HG02852 (cell line): ENCODE results near the gene C1orf35.
"Not testable (repeated sequence)": the region's sequence is repeated elsewhere in the genome, so short reads cannot be mapped to it uniquely, and the experiment has no call there.

Source experiments
- ATAC-seq: cut with Tn5 transposase; IDR thresholded peaks from one replicate; pipeline ENCODE4 v1.9.1; 2021; ENCODE audit warnings: mild to moderate bottlenecking, moderate library complexity; ENCODE audit not compliant: unreplicated experiment

The C1orf35 gene

DNA sequence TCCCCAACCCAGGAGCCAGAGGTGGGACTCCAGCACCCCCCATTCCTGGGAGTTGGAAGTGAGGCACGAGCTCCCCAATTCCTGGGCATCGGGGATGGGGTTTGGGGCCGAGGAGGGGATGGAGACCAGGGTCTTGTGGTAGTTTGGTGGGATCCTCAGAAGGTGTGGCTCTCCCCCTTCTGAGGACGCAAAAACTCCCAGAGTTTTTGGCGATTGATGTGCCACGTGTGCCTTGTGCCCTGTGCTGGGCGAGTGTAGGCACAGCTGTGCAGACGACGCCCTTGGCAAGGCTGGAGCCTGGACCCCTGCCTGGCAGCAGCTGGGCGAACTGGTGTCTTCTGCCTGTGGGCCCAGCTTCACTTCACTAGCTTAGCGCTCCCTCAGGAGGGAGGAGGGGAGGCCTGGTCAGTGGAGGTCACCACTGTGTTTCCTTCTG is 39.6 kb upstream of the C1orf35 start:
- no peak for ATAC-seq

DNA sequence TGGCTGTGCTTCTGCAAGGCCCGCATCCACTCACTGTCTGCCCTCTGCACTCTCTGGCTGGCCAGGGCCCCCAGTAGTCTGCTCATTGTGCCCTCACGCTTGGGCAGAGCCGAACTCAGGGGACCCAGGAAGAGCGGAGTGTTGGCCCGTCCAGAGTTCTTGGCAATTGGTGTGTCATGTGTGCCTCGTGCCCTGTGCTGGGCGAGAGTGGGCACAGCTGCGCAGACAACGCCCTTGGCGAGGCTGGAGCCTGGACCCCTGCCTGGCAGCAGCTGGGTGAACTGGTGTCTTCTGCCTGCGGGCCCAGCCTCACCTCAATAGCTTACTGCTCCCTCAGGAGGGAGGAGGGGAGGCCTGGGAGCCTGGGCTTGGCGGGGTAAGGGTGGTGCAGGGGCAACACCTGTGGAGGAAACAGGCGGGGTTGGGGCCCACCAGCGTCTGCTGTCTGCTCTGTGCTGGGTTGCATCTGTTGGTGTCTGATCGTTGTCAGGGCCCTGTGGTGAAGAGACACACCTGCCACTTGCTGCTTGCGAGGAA is 39.1 kb upstream of the C1orf35 start:
- ATAC-seq, result no peak

DNA sequence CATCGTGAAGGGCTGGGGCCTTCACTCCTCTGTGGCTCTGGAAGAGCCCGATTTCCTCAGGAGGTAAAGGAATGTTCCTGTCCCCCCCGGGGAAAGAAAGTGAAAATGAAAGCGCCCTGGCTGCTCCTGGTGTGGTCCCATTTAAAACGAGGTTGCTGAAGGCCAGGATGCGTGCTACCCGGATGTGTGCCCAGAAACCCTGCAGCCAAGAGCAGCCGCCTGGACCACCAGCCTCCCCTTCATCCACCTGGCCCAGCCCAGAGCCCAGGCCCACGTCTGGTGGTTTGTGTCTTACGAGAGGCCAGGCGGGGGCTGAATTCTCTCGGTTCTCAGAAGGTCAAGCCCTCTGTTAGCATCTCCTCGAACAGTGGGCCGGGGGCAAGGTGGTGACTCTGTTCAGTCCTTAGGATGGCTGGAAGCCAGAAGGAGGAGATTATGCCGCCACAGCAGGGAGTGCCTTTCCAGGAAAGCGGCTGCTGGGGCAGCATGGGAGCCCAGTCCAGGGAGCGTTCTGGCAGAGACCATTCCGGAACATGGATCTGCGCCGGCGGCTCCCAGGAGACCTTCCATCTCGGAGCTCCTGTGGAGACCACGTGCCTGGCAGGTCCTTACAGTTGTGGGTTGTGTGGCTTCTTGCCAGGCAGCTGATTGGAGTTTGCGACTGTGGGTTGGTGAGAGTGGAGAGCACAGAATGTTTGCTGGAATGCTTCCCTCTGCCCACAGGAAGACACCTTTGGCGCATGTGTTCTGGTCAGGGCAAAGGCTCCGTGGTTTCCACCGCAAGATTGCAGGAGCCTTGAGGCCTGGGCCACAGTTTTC is 38.3 kb upstream of the C1orf35 start:
- ATAC-seq, result no peak

DNA sequence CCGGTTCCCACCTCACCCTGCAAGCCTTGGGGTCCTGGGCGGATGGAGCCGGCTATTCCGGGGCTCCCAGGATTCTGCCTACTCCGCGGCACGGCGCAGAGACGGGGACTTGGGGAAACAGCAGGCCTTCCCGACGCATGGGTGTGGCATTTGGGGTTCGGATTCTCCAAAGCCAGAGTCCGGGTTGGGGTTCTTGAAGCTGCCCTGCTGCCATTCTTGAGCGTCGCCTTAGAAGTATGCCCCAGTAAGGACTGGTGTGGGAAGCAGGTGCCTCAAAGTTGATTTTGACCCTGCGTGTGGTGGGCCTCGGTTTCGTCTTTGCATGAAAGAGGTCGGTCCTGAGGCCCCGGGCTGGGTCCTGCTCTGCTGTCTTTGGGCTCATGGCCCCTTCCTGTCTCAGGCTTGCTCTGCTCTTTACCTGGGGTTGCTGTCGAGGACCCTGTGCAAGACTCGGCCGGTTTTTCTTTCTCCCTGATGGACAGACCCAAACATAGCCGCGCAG is 37.6 kb upstream of the C1orf35 start:
- no peak for ATAC-seq

DNA sequence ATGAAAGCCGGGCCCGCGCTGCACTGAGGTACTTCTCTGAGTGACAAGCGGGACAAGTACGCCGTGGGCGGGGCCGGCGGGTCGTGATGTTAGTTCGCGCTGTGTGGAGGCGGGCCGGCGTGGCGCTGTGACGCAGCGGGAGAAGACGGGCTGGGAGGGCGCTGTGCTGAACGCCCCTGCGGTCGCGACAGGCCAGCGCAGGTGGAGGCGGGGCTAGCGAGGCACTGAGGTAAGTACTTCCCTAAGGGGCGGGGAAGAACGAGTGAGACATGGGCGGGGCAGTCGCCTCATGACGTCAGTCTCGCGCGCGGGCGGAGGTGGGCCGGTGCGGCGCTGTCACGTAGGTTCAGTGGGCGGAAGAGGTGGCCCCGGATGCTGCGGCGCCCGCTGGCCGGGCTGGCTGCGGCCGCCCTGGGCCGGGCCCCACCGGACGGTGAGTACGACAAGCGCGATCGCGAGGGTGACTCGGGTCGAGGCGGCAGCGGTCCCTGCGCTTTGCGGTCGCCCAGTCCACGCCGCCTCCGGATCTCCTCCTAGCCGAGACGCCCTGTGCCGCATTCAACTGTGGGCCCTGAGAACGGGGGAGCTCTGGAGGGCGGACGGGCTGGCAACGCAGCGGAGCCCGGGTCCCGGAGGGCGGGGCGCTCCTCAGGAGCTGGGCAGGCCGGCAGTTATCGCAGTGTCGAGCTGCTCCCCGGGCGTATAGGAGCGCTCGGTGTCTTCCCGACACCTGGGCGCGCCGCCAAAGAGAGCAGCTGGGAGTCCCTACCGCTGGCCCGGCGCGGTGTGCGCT is 37.0 kb upstream of the C1orf35 start, which contains the start of gene GUK1:
Gene GUK1, plus strand, starts transcription at position 349 of the 793 bp plus-strand sequence. Its CDS starts 24 bp downstream, at position 373.
- ATAC-seq, result peak; percentile 90

DNA sequence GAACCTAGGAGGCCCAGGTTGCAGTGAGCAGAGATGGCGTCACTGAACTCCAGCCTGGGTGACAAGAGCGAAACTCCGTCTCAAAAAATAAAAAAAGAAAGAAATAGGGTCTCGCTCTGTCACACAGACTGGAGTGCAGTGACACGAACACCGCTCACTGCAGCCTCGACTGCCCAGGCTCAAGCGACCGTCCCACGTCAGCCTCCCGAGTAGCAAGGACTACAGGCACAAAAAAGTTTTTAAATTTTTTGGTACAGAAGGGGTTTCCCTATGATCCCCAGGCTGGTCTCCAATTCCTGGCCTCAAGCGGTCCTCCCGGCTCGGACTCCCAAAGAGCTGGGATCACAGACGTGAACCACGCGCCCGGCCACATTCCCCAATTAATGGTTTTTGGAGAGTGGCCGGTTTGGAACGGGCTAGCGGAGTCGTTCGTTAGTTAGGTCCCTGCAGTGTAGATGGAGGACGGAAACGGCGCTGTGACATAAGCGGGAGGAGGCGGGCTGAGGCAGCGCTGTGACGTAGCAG is 36.3 kb upstream of the C1orf35 start:
- ATAC-seq, result no peak

DNA sequence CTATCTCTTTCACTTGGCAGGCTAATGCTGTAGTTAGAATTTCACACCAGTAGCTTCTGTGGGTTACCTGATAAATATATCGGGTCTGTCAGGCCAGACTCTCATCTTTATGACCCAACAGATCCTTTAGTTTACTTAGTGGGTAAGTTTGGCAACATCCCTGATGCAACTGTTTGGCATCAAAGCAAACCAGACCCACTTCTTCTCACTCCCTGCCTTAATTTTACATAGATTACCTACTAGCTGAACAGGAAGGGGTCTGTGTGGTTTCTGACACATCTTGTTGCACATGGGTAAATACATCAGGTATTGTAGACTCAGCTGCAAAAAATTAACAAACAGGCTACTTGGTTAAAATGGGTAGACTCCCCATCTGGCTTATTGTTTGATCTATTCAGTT is 33.8 kb upstream of the C1orf35 start:
- ATAC-seq, result no peak

DNA sequence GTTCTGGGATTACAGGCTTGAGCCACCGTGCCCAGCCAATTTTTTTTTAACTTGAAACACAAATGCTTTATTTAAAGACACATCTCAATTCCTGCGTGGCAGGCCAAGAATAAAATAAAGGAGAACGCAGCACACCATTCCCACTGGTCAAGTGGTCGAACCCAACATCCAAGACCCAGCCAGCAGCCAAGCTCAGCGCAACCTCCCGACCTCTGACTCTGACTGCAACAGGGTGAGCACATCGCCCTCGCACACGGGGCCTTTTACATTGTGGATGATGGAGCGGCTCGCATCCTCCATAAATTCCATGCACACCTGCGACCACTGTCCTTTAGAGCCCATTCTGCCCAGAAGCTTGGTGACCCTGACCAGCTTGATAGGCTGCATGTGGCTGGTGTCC is 31.5 kb upstream of the C1orf35 start:
- ATAC-seq, result no peak

DNA sequence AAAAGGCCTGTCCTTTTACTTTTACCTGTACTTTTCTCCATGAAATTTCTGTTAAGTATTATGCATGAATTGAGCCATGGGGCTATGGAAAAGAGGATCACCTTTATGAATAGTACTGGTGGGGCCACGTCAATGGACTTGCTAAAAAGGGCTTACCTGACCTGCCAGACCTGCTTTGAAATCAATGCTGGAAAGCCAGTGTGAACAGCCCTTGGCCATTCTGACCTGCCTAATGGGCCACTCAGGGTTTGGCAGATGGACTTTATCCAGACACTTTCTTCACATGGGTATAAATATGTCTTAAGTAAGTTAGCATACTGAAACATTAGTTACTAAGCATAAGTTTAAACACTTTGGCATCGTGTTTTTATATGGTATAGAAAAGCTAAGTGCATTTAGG is 28.6 kb upstream of the C1orf35 start:
- ATAC-seq, result no peak

DNA sequence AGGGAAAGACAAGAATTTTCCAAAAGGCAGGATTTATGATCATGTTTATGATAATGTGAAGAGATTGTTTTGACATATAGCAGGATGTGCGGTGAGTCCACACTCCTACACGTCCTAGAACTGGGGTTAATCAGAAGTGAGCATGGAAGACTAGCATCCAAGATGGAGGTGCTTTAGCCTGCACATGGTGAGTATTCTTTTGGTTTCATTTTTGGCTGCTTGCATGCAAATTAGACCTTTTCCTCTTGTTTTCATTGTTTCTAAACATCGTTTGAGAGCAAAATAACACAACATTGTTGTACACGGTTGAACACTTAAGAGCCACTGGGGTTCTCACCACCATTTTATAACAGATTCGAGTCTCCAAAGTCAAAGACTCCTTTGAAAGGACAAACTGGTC is 22.1 kb upstream of the C1orf35 start:
- no peak for ATAC-seq

DNA sequence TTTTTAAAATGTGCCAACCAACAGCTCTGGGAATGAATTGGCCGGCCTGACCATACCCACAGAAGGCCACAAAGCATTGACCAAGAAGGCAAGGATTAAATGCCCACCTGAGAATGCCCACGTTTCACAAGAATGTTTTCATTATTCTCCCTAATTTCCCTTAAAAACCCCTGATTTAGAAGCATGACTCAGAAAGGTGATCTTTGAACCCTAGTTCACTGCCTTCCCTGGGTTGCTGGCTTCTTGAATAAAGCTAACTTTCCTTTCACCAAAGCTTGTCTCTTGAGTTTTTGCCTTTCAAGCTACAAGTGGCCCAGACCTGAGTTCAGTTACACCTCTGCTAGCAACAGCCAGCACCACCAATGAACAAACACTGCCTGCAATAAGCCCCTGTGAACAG is 20.4 kb upstream of the C1orf35 start:
- ATAC-seq, result no peak

DNA sequence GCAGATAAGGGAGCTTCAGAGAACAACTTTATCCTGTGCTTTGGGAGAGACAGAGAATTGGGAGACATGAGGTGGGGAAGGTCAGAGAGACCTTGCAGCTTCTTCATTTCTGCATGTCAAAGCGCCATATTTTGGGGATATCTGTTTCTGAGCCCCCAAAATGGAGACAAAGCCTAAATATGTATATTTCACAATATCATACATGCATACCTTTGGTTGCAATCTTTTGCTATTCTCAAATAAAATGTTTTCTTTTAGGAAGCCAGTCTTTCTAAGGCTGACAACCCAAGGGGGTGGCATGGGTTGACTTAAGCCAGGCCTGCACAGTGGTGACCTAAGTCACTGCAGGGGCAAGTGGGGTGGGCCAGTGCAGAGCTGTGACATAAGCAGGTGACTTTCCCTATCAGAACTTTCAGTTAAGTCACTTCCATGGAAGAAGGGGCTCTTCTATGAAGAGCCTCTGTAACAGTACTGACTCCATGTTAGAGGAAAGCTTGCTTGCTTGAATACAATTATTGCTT is 19.9 kb upstream of the C1orf35 start:
- ATAC-seq, result no peak

DNA sequence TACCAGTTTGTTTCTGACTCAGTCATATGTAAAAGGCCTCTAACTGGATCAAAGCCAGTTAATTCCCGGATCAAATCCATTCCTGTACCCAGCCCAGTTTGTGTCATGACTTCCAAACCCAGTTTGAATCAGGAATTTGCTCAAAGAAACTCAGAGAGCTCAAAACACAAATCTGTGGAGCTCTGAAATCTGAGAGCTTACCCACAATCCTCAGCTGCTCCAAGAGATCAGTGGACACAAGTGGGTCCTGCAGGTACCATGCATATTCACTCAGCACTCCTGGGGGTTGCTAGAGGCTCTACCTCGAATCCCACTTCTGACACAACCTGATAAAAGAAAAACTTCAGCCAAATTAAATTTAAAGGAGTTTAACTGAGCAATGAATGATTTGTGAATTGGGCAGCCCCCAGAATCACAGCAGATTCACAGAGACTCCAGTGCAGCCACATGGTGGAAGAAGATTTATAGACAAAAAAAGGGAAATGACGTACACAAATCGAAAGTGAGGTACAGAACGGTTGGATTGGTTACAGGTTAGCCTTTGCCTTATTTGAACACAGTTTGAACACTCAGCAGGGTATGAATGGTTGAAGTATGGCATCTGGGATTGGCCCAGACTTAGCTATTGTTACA is 17.8 kb upstream of the C1orf35 start:
- ATAC-seq, result no peak

DNA sequence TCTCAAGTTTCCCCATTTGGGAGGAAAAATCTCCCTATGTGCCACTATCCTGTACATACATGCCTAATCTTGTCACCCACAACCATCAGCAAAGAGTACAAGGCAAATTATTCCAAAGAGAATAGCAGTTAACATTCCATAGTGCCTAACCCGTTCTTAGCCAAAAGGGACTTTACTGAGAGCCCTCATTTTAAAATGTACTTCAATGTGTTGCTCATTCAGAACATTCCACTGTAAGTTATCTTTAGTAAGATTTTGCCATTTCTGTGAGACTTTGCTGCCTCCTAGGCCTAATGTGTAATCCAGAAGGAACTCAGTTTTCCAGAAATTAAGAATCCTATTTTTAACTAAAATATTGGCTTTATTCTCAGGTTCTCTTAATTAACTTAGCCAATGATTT is 17.2 kb upstream of the C1orf35 start:
- ATAC-seq, result no peak

DNA sequence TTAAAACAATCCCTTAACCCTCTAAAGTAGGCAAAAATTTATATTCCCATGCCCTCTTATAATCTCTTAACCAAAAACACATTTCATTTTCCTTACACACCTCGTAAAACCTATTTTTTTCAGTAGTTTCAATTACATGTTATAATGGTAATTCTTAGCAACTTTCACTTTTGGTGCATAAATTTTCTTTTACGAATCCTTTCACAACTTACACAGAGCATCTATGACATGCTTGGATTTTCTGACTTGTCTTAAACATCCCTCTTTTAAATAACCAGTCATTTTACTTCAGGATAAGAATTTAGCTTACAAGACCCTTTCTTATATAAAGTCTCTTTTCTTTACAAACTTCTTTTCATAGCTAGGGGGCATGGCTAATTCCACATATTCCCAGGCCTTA is 14.9 kb upstream of the C1orf35 start:
- ATAC-seq, result no peak

DNA sequence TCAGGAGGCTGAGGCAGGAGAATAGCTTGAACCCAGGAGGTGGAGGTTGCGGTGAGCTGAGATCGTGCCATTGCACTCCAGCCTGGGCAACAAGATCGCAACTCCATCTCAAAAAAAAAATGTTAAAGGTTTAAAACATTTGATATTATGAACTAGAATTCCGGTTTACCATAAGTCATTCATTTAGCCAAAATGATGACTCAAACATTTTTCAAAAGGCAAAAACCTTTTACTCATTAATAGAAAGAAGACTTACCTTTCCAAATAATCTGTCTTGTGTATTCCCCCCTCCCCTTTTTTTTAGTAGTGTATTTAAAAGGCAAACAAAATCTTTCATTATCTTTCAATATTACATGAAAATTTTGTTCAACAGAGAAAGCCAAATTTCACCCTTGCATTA is 14.2 kb upstream of the C1orf35 start:
- no peak for ATAC-seq

DNA sequence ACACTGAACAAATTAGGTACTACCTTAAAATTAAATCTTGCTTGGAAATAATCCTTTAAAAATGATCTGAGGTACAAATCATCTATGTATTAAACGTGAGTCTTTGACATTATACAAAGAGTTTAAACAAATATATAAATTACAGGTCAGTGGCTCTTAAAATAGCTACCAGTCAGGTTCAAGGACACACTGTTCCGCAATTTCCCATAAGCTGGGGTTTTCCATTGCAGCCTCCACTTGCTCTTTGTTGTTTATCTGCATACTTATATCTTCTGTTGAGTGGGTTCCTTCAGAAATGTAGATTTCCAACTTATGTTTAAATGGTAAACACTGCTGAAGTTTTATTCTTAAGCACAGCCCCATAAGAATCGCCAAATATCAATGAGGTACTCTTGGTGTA is 11.7 kb upstream of the C1orf35 start:
- ATAC-seq, result no peak

DNA sequence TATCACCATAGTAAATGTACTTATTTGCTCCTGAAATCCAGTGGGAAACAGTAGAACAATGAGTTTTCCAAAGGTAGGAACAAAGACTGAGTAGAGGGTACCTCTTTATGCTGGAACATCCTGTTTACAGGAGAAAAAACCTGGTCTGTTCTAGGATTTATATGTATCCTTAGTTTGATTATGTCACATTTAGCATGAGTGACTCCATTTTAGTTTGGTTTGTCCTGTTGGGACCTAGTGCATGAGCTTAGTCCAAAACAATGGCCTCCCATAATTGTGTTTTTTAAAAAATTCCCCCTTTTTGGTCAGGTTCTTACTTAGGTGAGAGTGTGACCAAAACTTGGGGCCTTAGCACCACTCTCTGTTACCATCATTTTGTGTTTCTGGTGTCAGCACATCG is 9.5 kb upstream of the C1orf35 start:
- no peak for ATAC-seq

DNA sequence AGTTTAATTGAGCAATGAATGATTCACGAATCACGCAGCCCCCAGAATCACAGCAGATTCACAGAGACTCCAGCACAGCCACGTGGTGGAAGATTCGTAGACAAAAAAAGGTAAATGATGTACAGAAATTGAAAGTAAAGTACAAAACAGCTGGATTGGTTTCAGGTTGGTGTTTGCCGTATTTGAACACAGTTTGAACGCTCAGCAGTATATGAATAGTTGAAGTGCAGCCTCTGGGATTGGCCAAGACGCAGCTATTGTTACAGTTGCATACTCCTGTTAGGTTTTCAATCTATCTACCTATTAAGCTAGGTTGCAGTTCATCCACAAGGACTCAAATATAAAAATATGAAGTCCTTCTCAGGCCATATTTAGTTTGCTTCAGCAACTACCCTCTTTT is 9.0 kb upstream of the C1orf35 start:
- ATAC-seq, result no peak

DNA sequence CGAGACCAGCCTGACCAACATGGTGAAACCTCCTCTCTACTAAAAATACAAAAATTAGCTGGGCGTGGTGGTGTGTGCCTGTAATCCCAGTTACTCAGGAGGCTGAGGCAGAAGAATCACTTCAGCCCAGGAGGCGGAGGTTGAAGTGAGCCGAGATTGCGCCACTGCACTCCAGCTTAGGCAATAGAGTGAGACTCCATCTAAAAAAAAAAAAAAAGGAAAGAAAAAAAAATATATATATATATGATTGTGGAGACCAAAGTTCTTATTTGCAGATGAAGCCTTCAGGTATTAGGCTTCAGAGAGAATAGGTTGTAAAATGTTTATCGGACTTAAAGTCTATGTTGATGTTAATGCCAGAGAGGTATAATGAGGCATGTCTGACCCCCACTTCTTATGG is 8.2 kb upstream of the C1orf35 start:
- not testable (repeated sequence) for ATAC-seq

DNA sequence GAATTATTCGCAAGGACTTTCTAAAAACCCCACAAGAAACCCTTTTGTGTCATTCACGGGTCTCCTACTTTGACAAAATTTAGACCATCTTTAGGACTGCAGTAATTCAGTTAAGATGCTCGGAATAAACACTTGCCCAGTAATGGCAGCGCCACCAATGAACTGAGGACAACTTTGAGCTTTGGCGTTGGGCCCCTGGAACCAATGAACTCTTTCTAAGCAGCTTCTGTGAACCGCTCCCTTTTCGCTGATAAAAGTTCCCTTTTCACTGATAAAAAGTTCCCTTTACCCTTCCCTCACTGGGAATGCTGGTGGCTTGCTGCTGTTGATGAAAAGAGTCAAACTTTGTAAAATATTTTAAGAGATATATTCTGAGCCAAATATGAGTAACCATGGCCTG is 7.4 kb upstream of the C1orf35 start:
- ATAC-seq, result no peak
